Inflammatory macrophage treated with lipopolysaccharide for 4 hours (primary cell): ENCODE data around the gene DR1.

Experiments used
- DNase-seq: peaks from one replicate; pipeline ENCODE4 v3.0.0-alpha.2; 2020

The DR1 gene

DNA sequence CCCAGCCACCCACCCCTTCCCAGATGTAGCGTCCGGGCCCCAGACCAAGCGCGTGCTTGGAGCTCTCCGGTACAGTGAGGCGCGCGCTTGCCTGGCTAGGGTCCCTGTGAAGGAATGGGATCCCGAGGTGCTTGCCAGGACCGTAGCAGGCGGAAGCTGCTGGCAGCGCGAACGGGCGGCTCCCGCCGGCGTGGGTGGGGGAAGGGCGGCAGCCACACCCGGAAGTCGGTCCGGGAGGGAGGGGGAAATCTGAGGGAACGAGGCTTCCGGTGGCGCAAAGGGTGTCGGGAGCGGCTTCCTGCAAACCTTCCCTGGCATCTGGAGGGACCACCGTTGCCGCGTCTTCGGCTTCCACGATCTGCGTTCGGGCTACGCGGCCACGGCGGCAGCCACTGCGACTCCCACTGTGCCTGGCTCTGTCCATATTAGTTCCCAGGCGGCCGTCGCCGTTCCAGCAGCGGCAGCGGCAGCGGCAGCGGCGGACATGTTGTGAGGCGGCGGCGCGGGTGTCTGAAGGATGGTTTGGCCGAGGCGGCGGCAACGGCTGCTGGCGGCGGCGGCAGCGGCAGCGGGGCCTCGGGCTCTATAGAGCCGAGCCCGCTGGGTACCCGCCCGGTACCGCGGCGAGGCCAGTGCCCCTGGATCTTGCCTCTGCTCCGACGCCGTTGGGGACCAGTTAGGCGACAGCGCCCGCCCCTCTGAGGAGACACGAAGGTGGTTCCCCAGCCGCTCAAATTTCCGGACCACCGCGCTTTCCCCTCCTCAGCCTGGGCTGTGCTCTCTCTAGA lies at the start of gene DR1:
Gene DR1, plus strand, starts transcription at position 275 of the 788 bp plus-strand sequence. CDS start 739 bp downstream, outside the sequence.
- DNase-seq: peak; percentile 93

- no peak for DNase-seq
Observed at GRCh38 chr1:93296555-93297154, 49.1 kb upstream of the DR1 start.

DNA sequence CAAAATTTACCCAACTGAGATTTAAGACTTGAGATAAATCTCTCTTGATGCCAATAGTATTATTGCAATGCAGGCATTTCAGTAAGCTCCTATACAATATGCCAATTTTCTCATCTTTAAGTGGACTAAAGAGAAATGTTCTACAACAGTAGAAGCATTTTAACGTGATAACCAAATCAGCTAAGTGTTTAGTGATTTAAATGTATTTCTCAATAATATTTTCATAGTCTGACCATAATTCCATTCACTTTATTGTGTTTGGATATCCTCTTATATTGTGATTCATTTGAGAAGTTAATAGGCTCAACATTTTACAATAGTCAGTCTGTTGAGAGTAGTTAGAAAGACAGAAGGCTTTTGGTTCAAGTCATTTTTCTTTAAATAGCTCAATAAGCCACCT lies 44.6 kb upstream of the DR1 start:
- no peak for DNase-seq

- DNase-seq: no peak
Observed at GRCh38 chr1:93302078-93302477, 43.6 kb upstream of the DR1 start.

- peak; percentile 73 for DNase-seq
Observed at GRCh38 chr1:93304716-93305138, 41.0 kb upstream of the DR1 start.

DNA sequence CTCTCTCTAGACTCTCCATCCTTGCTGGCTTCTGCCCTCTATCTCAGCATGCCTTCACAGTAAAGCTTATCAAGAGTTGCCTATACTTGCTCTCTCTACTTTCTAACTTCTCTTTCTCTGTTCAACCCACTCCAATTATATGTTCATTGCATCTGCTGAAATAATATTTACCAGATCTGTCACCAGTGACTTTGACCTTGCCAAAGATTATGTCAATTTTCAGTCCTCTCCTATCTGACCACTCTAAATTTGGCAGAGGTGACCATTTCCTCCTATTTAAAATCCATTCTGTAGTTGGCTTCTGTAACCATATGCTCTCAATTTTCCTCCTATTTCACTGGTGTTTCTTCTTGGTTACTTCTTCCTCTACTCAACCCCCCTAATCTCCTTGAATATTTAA lies 38.8 kb upstream of the DR1 start:
- no peak for DNase-seq

GRCh38 chr1:93313026-93313425 lies 32.7 kb upstream of the DR1 start:
- no peak for DNase-seq

- DNase-seq: peak; percentile 79
Observed at GRCh38 chr1:93317207-93317606, 28.5 kb upstream of the DR1 start.

DNA sequence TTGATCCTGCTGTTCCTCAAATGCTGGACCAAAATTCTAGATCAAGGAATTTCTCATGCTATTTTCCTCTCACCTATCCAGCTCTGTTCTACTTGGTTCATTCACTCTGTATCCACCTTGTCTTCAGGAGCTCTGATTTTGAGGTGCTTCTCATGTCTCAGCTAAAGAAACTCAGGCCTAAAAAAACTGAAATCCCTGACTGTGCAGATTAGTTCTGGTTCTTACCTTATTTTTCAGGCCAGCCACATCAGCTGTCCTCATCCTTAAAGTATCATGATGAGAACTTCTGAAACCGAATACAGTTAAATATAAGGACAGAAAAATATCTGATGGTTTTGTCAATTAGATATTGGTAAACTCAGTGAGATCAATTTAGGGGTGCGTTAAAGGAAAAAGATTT lies 27.8 kb upstream of the DR1 start:
- DNase-seq: no peak

- DNase-seq: no peak
Observed at GRCh38 chr1:93321720-93322119, 24.0 kb upstream of the DR1 start.

- no peak for DNase-seq
Observed at GRCh38 chr1:93322349-93322748, 23.4 kb upstream of the DR1 start.

GRCh38 chr1:93323185-93323820 lies 22.4 kb upstream of the DR1 start:
- DNase-seq: no peak

GRCh38 chr1:93324486-93325464 lies 20.9 kb upstream of the DR1 start:
- no peak for DNase-seq

- DNase-seq: no peak
Observed at GRCh38 chr1:93328809-93329760, 16.6 kb upstream of the DR1 start.

- no peak for DNase-seq
Observed at GRCh38 chr1:93330196-93330595, 15.5 kb upstream of the DR1 start.

- DNase-seq: no peak
Observed at GRCh38 chr1:93330617-93331016, 15.1 kb upstream of the DR1 start.

- DNase-seq: no peak
Observed at GRCh38 chr1:93331412-93331811, 14.3 kb upstream of the DR1 start.

GRCh38 chr1:93332368-93332767 lies 13.3 kb upstream of the DR1 start:
- no peak for DNase-seq

GRCh38 chr1:93338387-93339146 lies 7.1 kb upstream of the DR1 start:
- DNase-seq: no peak

- no peak for DNase-seq
Observed at GRCh38 chr1:93339171-93339697, 6.5 kb upstream of the DR1 start.

- no peak for DNase-seq
Observed at GRCh38 chr1:93340090-93340489, 5.6 kb upstream of the DR1 start.
